Activated naive CD4-positive, alpha-beta T cell treated with anti-CD3 and anti-CD28 coated beads, Interleukin-2, amount 50 U/mL, for 24 hours (primary cell): ENCODE data around the gene NR3C1.

Source experiments
- H3K27ac Mint-ChIP-seq: one replicate; pipeline ENCODE4 v1.8.0; 2021; ENCODE audit warnings: mild to moderate bottlenecking, mixed read lengths
- H3K27me3 Mint-ChIP-seq: one replicate; pipeline ENCODE4 v1.8.0; 2021; ENCODE audit warnings: mixed read lengths
- H3K36me3 Mint-ChIP-seq: one replicate; pipeline ENCODE4 v1.8.0; 2021; ENCODE audit warnings: mixed read lengths
- H3K4me1 Mint-ChIP-seq: one replicate; pipeline ENCODE4 v1.8.0; 2021; ENCODE audit warnings: mixed read lengths
- H3K4me3 Mint-ChIP-seq: one replicate; pipeline ENCODE4 v1.8.0; 2021; ENCODE audit warnings: mild to moderate bottlenecking, mixed read lengths
- H3K9me3 Mint-ChIP-seq: one replicate; pipeline ENCODE4 v1.8.0; 2021; ENCODE audit warnings: mixed read lengths

NR3C1 gene

GRCh38 chr5:143432658-143433239, 29.3 kb upstream of the NR3C1 start:
- Mint-ChIP-seq H3K36me3 (peaks cover 6% of the 10 kb centered on the region), H3K27ac (peak overlapping the region; percentile 61), H3K4me1 (peaks cover 82% of the 10 kb centered on the region), H3K4me3 (peak overlapping the region; percentile 60), H3K27me3 (no peaks in the 10 kb centered on the region), H3K9me3 (peaks cover 5% of the 10 kb centered on the region)

DNA sequence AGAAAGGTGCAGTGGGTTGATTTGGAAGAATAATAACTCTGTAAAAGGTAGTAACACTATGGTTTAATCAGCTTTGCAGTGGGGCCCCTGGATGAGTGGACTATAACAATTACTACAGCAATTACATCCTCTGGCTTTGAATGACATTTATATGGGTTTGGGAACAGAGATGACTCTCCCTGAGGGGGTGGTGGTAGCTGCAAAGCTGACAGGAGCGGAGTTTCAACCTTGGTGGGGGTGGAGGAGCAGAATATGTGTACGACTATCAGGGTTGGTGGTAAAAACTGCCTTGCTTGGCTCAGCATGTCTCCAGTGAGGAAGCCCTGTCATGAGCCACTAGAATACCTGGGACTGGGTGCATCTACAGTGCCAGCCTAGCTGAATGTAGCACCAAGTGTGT, 28.3 kb upstream of the NR3C1 start:
- peak overlapping the region; percentile 10 for H3K27ac Mint-ChIP-seq
- H3K4me3 Mint-ChIP-seq: peak overlapping the region; percentile 50
- H3K4me1 Mint-ChIP-seq: peaks cover 82% of the 10 kb centered on the region
- peaks cover 11% of the 10 kb centered on the region for H3K36me3 Mint-ChIP-seq
- no peaks in the 10 kb centered on the region for H3K27me3 Mint-ChIP-seq
- H3K9me3 Mint-ChIP-seq: peaks cover 5% of the 10 kb centered on the region

DNA sequence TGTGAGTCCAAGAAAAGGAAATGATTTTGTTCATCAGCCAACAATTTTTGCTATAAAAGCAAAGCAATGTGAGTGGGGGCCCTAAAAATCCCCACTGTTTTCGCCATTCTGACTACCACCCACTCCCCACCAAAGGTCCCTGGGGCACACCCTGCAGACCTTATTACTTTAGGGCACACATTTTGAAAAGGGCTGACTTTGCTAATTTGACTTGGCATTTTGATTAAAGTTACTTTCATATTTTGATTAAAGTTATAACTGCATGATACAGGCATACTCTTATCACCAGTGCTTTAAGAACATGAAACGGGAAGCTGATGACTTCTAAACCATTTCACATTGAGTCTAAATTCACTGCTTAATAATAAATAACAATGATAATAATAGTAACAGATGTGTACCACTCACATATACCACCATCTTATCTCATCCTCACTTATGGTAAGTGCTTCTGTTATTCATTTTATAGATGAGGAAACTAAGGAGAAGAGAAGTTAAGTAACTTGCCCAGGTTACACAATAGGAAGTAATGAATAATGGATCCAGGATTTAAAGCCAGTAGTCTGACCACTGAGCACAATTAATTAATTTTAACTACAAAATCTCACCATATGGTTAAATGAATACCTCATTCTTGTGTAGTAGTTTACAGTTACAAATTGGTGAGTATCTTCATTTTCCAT, 25.4 kb upstream of the NR3C1 start:
- peaks cover 61% of the 10 kb centered on the region for H3K4me1 Mint-ChIP-seq
- H3K4me3 Mint-ChIP-seq: no peak overlapping the region

GRCh38 chr5:143428155-143428554, 24.7 kb upstream of the NR3C1 start:
- Mint-ChIP-seq H3K27me3 (no peaks in the 10 kb centered on the region), H3K9me3 (peaks cover 5% of the 10 kb centered on the region), H3K27ac (no peak overlapping the region), H3K36me3 (peaks cover 15% of the 10 kb centered on the region), H3K4me3 (no peak overlapping the region), H3K4me1 (peaks cover 55% of the 10 kb centered on the region)

More for the DNA sequence above, 25.4 kb upstream of the NR3C1 start:
- Mint-ChIP-seq H3K27me3 (no peaks in the 10 kb centered on the region), H3K9me3 (peaks cover 5% of the 10 kb centered on the region), H3K36me3 (peaks cover 15% of the 10 kb centered on the region), H3K27ac (no peak overlapping the region)

DNA sequence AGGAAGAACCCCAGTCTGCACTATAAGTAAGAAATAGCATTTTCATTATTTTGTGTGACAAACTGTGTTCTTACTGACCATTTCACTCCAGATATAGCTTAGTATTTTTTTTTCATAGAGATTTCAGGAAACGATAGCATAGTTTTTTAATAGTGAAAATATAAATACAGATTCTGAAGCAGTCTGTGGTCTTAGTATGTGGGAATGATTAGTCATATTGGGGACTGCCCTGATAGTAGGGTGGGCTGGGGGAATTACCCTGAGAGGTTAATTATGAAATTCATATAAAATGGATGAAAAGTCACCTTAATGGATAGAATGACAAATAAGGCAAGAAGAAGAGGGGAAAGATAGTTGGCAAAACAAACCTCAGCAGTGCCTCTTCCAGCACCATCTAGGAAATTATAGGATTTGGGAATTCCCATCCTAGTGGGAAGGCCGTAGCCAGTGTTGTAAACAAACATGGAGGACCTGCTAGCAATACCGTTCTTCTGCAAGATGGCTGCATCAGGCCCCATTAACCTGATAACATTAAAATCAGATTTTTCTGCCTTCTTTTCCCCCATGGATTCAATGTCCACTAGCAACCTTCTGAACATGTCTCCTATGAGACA, 23.7 kb upstream of the NR3C1 start:
- Mint-ChIP-seq H3K27ac (peak overlapping the region; percentile 71), H3K36me3 (peaks cover 17% of the 10 kb centered on the region), H3K4me3 (peak overlapping the region; percentile 6), H3K4me1 (peaks cover 52% of the 10 kb centered on the region), H3K9me3 (peaks cover 5% of the 10 kb centered on the region), H3K27me3 (no peaks in the 10 kb centered on the region)

DNA sequence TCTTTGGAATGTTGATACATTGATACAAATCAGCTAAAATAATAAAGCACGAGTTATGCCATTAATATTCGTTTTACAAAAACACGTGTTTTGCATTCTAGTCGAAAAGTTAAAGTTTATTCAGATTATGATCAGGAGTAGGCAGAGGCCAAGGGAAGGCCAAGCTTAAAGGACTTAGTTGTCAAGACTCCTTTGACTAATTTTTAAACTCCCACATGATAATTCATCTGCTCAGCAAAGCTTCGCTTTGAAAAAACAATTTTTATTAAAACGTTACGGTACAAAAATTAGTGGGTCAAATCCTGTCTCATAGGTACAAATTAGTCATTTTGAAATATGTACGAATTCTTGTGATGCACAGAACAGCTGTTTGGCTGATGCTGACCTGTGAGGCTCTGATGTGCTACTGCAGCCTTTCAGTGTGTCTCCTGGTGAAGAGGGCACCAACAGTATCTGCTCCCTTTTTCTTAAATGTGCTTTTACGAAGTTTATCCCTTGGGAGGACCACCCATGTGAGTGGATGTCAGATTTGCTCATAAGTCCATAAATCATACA, 23.0 kb upstream of the NR3C1 start:
- Mint-ChIP-seq H3K36me3 (peaks cover 17% of the 10 kb centered on the region), H3K27ac (peak overlapping the region; percentile 71), H3K4me1 (peaks cover 45% of the 10 kb centered on the region), H3K9me3 (peaks cover 5% of the 10 kb centered on the region), H3K27me3 (no peaks in the 10 kb centered on the region), H3K4me3 (peak overlapping the region; percentile 6)

DNA sequence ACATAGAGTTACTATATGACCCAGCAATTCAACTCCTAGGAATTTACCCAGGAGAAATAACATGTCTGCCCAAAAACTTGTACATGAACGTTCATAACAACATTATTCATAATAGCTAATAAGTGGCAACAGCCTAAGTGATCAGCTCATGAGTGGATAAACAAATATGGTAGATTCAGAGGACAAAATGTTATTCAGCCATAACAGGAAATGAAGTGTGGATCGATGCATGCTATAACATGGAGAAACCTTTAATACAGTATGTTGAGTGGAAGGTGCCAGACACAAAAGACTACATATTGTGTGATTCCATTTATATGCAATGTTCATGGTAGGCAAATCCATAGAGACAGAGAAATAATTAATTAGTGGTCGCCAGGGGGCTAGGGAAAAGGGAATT, 22.3 kb upstream of the NR3C1 start:
- H3K9me3 Mint-ChIP-seq: peaks cover 5% of the 10 kb centered on the region
- H3K27ac Mint-ChIP-seq: peak overlapping the region; percentile 8
- peaks cover 40% of the 10 kb centered on the region for H3K4me1 Mint-ChIP-seq
- H3K36me3 Mint-ChIP-seq: peaks cover 16% of the 10 kb centered on the region
- H3K4me3 Mint-ChIP-seq: peak overlapping the region; percentile 0
- H3K27me3 Mint-ChIP-seq: no peaks in the 10 kb centered on the region

GRCh38 chr5:143418140-143418866, 14.8 kb upstream of the NR3C1 start:
- Mint-ChIP-seq H3K27me3 (no peaks in the 10 kb centered on the region), H3K9me3 (no peaks in the 10 kb centered on the region), H3K36me3 (peaks cover 2% of the 10 kb centered on the region)

GRCh38 chr5:143417503-143418139, 14.1 kb upstream of the NR3C1 start:
- Mint-ChIP-seq H3K4me1 (peaks cover 14% of the 10 kb centered on the region), H3K27me3 (no peaks in the 10 kb centered on the region), H3K4me3 (no peak overlapping the region), H3K9me3 (no peaks in the 10 kb centered on the region), H3K36me3 (peaks cover 2% of the 10 kb centered on the region), H3K27ac (no peak overlapping the region)

More at GRCh38 chr5:143418140-143418866, 14.8 kb upstream of the NR3C1 start:
- H3K27ac Mint-ChIP-seq: no peak overlapping the region
- H3K4me1 Mint-ChIP-seq: peaks cover 18% of the 10 kb centered on the region
- no peak overlapping the region for H3K4me3 Mint-ChIP-seq

DNA sequence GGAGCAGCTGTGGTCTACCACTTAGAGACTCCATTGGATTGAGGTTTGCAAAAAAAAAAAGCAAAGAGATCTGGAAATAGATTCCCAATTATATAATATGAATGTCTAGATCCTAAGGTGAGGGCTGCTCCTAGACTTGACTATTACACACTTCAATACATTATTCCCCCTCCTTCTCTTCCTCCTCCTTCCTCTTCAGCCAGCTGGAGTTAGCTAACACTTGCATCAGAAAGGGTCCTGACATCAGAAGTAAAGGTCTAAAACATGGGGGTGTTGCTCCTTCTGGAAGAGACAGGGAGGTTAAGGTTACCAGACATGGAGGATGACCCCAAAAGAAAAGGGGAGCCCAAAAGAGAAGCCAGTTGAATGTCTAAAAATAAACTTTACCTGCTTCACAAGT, 12.9 kb upstream of the NR3C1 start:
- Mint-ChIP-seq H3K9me3 (no peaks in the 10 kb centered on the region), H3K36me3 (peaks cover 2% of the 10 kb centered on the region), H3K27me3 (no peaks in the 10 kb centered on the region), H3K4me3 (no peak overlapping the region), H3K4me1 (peaks cover 14% of the 10 kb centered on the region), H3K27ac (no peak overlapping the region)

DNA sequence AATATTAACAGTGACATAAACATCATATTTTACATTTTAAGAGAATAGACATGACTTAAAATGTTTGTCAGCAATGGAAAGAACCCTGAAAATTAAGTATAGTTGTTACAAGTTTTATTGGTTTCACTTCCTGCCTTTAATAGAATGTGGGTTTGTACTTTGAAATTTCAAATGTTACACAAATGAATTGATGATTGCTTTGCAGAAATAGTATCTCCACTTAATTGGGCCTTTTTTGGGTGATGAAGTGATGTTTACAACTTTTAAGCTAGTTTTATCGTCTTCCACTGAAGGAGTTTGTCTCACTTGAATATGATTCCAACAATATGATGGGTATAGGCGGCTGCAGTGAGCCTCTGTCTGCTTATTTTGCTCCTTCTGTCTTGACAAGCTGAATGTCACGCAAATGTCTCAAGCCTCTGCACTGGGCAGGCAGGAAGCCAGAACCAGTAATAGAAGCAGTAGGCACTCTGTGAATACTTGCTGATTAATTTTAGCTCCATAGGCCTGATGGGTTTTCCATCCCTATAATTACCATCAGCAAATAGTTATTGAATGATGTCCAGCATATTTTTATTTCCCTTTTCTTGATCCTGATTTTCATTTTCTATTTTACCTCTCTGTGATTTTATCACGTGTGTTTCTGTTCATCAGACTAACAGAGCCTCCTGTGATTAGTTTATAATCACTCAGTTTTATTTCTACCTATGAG, 10.6 kb upstream of the NR3C1 start:
- Mint-ChIP-seq H3K4me1 (peaks cover 14% of the 10 kb centered on the region), H3K27me3 (no peaks in the 10 kb centered on the region), H3K9me3 (no peaks in the 10 kb centered on the region), H3K4me3 (no peak overlapping the region), H3K36me3 (peaks cover 2% of the 10 kb centered on the region), H3K27ac (no peak overlapping the region)

- H3K4me3 Mint-ChIP-seq: no peak overlapping the region
- H3K27me3 Mint-ChIP-seq: no peaks in the 10 kb centered on the region
- peaks cover 5% of the 10 kb centered on the region for H3K4me1 Mint-ChIP-seq
- no peak overlapping the region for H3K27ac Mint-ChIP-seq
- peaks cover 2% of the 10 kb centered on the region for H3K36me3 Mint-ChIP-seq
- H3K9me3 Mint-ChIP-seq: no peaks in the 10 kb centered on the region
Measured at GRCh38 chr5:143412661-143413342, 9.3 kb upstream of the NR3C1 start.

DNA sequence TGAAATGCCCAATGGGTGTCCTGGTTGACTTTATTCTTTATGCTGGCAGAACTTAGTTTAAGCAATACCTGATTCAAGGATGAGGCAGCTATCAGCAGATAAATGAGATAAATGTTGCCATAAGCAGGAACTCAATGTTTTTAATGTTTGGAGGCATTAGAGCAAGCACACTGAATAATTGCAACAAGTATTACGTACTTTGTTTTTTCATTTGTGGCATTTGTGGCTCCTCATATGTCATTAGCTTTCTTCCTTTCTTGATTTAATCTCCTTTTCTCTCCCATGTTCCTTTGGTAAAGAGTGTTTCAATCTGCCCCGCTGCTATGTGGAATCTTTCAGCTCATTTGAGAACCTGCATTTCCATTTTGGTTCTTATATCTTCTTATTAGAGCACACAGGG, 6.4 kb upstream of the NR3C1 start:
- no peak overlapping the region for H3K27ac Mint-ChIP-seq
- H3K36me3 Mint-ChIP-seq: peaks cover 2% of the 10 kb centered on the region
- no peaks in the 10 kb centered on the region for H3K27me3 Mint-ChIP-seq
- no peak overlapping the region for H3K4me3 Mint-ChIP-seq
- no peaks in the 10 kb centered on the region for H3K9me3 Mint-ChIP-seq
- peaks cover 18% of the 10 kb centered on the region for H3K4me1 Mint-ChIP-seq

GRCh38 chr5:143406408-143406807, 2.9 kb upstream of the NR3C1 start:
- Mint-ChIP-seq H3K4me3 (peak overlapping the region; percentile 81), H3K27ac (peak overlapping the region; percentile 86), H3K9me3 (no peaks in the 10 kb centered on the region), H3K27me3 (no peaks in the 10 kb centered on the region), H3K4me1 (peaks cover 24% of the 10 kb centered on the region), H3K36me3 (no peaks in the 10 kb centered on the region)
